Spleen (tissue), 7 donors: Measurements from ENCODE around the gene RPN1.

Experiments
- CTCF ChIP-seq, 11 experiments: fragments of 200-600 bp in 7 of 11; fragments of 450-650 bp in 4 of 11; sonication (generic) in 4 of 11; IDR thresholded peaks in 8 of 11; conservative IDR thresholded peaks in 3 of 11; 1 replicate in 7 of 11; 2 replicates in 4 of 11; pipeline versions ENCODE4 v1.4.0 to v1.8.0; 2016 to 2021; ENCODE audit warnings: antibody characterized with exemption in 11 of 11, inconsistent platforms in 4 of 11, mild to moderate bottlenecking in 1 of 11
- POLR2A ChIP-seq, 3 donors: fragments of 450-650 bp; IDR thresholded peaks; one replicate each; pipeline ENCODE4 v1.5.1; 2017; ENCODE audit warnings: antibody characterized with exemption in 3 of 3, mild to moderate bottlenecking in 1 of 3
- POLR2AphosphoS5 ChIP-seq, 3 donors: sonication (generic); formaldehyde crosslinking; IDR thresholded peaks; one replicate each; pipeline ENCODE4 v1.5.1; 2017; ENCODE audit warnings: antibody characterized with exemption in 3 of 3
- donor health status: DM: no; HTN: no; CAD: no; lungs with moderate emphysema.
- donor health status: DM: no; HTN: no; CAD: no.
- donor health status: DM: no; HTN: no; CAD: no.

- TF ChIP-seq CTCF (IDR thresholded peaks at IDR 0.05 in 8 of 11, conservative IDR thresholded peaks at IDR 0.05 in 3 of 11) (no peak), POLR2AphosphoS5 (IDR thresholded peaks at IDR 0.05) (no peak), POLR2A (IDR thresholded peaks at IDR 0.05) (no peak)
Observed at GRCh38 chr3:128697341-128697740, 46.7 kb upstream of the RPN1 start.
